Bronchial epithelial cell (primary cell): ENCODE results near the gene IGLL1. TPM values are rescaled to one million over a fixed set of nuclear protein-coding genes. Genes with fewer than 3 reads are reported as not detected.

Source experiments
- DNase-seq: peaks from one replicate; pipeline ENCODE4 v3.0.0-alpha.2; 2010; ENCODE audit warnings: low read depth
- FAIRE-seq: peaks from 2 replicates; lab custom pipeline; 2011; peaks lifted over from hg19 to GRCh38; lab: Jason Lieb, UNC
- H3K27me3 ChIP-seq: 2 replicates; pipeline ENCODE4 v1.5.1; 2011; ENCODE audit warnings: low read length; ENCODE audit not compliant: control insufficient read depth, insufficient read depth
- H3K36me3 ChIP-seq: 2 replicates; pipeline ENCODE4 v1.5.1; 2011; ENCODE audit warnings: low read length; ENCODE audit not compliant: control insufficient read depth, insufficient read depth
- H3K4me3 ChIP-seq: 2 replicates; pipeline ENCODE4 v1.5.1; 2011; ENCODE audit warnings: mild to moderate bottlenecking, low read depth, low read length, control low read depth
- CTCF ChIP-seq: IDR thresholded peaks from 2 replicates; pipeline ENCODE4 v1.5.1; 2011; ENCODE audit warnings: mild to moderate bottlenecking, moderate library complexity, low read length, control low read depth, inconsistent platforms; ENCODE audit not compliant: insufficient read depth, severe bottlenecking
- total RNA-seq: library from RNA; depleted of rRNA; stranded (reverse); fragments of >200 nt; gene quantifications from 2 replicates; pipeline ENCODE4 v1.2.1, GENCODE V29; 2014

The IGLL1 gene
- total RNA-seq, 1 donor from 2014 or later, result not detected

GRCh38 chr22:23553438-23553837 lies 26.7 kb downstream of the IGLL1 start:
- Histone ChIP-seq H3K36me3 (no peaks in the 10 kb centered on the region), H3K27me3 (no peaks in the 10 kb centered on the region), H3K4me3 (no peak overlapping the region)
- DNase-seq (no peak), FAIRE-seq (no peak)
- TF ChIP-seq CTCF, result no peak

GRCh38 chr22:23552573-23552972 lies 27.5 kb downstream of the IGLL1 start:
- no peak for FAIRE-seq
- no peak for DNase-seq
- H3K27me3 ChIP-seq, result no peaks in the 10 kb centered on the region
- no peak overlapping the region for H3K4me3 ChIP-seq
- TF ChIP-seq CTCF, result no peak
- no peaks in the 10 kb centered on the region for H3K36me3 ChIP-seq

- no peaks in the 10 kb centered on the region for H3K36me3 ChIP-seq
- FAIRE-seq (no peak), DNase-seq (no peak)
- no peak for TF ChIP-seq CTCF
- H3K4me3 ChIP-seq, result no peak overlapping the region
- H3K27me3 ChIP-seq, result no peaks in the 10 kb centered on the region
Measured at GRCh38 chr22:23551385-23551784, 28.7 kb downstream of the IGLL1 start.

- FAIRE-seq, result no peak
- Histone ChIP-seq H3K27me3 (no peaks in the 10 kb centered on the region), H3K36me3 (no peaks in the 10 kb centered on the region), H3K4me3 (no peak overlapping the region)
- TF ChIP-seq CTCF, result no peak
- DNase-seq, result no peak
Measured at GRCh38 chr22:23550049-23550650, 29.9 kb downstream of the IGLL1 start.

GRCh38 chr22:23549198-23549595 lies 30.9 kb downstream of the IGLL1 start:
- FAIRE-seq (no peak), DNase-seq (no peak)
- H3K4me3 ChIP-seq, result no peak overlapping the region
- H3K36me3 ChIP-seq, result no peaks in the 10 kb centered on the region
- H3K27me3 ChIP-seq, result no peaks in the 10 kb centered on the region
- no peak for TF ChIP-seq CTCF
